Adipose tissue (tissue), 3 donors: Measurements from ENCODE around the gene CDH4. TPM values are rescaled to one million over a fixed set of nuclear protein-coding genes. Genes with fewer than 3 reads are reported as not detected.

Source experiments
- H3K27ac ChIP-seq: one replicate; pipeline ENCODE4 v1.5.1; 2013; ENCODE audit warnings: low read depth, low read length
- WGBS, 3 donors: extraction: QIAGEN DNeasy Blood & Tissue Kit; methylation state at CpG; one replicate each; pipeline ENCODE4 v1.1.7; 2013; 5-methylcytosine and 5-hydroxymethylcytosine counted together
- polyA plus RNA-seq, 3 donors: library from polyadenylated mRNA; stranded (reverse); fragments of 200-250 nt; gene quantifications; one replicate each; pipeline ENCODE4 v1.2.3, GENCODE V29; 2013
- donor health status: healthy with polysubstance abuse.
- donor health status: Bipolar disorder and iron deficiency.
- donor health status: healthy.

CDH4 gene
- polyA plus RNA-seq, 3 donors = 0.04 to 0.11 (median 0.05) TPM

DNA sequence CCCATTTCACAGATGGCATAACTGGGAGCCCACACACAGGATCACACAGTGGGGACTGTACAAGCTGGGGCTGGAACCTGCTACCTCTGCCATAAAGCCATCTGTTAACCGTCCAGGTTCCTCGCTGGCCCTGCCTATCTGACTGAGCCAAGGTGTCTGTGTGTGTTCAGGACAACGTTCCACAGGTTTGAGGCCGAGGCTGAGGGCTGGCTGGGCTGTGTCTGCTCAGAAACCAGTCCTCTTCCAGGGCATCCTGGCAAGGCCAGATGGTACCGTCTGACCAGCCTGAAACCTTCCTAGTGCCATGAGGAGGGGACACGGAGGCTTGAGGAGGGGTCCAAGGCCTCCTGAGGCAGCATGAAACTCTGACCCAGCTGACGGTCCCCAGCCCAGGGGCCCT, 663.0 kb downstream of the CDH4 start:
- no peak overlapping the region for H3K27ac ChIP-seq
- WGBS, 3 donors = 84 to 87% (median 85%) methylated on average over 7 of the region's 7 CpGs

DNA sequence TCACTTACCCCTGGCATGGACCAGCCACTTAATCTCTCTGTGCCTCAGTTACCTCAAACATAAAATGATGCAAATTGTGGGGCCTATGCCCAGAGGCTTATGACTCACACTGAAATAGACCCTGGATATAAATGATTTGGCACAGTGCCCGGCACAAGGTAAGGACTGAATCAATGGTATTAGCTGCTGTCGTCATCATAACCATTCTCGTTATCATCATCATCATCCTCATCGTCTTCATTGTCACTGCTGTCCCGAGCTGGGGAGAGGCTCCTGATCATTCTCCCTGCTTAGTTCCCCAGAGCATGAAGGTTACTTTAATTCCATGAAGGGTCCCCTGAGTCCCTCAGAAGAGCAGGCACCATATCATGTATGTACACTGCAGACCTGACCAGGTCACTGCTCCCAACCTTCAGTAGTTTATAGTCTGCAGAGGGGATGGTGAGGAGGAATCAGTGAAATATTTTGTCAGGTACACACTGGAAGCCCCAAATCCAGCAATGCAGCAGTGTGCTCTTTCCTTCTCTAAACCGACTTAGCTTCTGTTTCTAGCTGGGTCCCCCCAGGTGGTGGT, 664.3 kb downstream of the CDH4 start:
- H3K27ac ChIP-seq = no peak overlapping the region
- 82 to 87% (median 85%) methylated on average over 6 of the region's 6 CpGs for WGBS, 3 donors

DNA sequence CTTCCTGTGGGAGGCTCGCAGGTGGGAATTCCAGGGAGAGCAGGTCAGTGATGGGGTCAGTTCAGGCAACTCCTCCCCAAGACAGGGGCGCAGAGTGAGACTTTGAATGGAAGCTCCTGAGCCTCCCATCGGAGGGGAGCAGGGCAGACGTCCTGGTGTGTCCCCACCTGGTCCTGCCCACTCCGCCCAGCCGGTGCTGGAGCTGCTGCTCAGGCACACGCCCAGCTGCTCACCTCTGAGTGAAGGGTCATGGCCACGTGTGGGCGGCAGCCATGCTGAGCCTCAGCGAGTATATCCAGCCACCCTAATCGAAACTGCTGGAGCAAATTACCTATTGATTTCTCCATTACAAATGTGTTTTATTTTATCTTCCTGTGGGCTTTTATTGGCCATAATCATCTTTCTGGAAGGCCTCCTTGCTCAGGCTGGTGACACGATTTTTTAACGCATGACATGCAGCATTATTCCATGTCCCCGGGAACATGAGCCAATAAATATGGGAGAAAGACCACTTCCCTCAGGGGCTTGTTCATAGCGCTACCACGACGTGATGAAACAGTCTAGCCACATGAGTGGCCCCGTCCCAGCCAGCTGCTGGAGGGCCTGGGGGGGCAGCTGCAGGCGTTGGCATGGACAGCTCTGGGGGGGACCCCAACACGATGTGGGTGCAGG, 665.5 kb downstream of the CDH4 start:
- 62 to 76% (median 72%) methylated on average over 20 of the region's 20 CpGs for WGBS, 3 donors
- H3K27ac ChIP-seq = no peak overlapping the region

DNA sequence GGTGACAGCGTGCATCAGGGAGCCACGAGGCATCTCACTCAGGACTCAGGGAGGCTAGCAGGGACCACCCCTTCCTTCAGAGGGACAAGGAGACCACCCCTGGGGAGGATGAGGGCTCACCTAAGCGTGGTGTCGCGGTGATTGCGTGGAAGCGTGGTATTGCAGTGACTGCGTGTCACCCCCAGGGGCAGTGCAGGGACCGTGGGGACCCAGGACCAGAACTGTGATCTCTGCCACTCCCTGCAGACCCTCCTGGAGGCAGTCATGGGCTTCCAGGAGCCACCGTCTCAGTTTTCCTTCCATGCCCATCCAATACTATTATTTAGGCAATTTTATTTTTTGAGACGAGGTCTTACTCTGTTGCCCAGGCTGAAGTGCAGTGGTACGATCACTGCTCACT, 666.5 kb downstream of the CDH4 start:
- no peak overlapping the region for H3K27ac ChIP-seq
- 86 to 91% (median 88%) methylated on average over 12 of the region's 12 CpGs for WGBS, 3 donors

DNA sequence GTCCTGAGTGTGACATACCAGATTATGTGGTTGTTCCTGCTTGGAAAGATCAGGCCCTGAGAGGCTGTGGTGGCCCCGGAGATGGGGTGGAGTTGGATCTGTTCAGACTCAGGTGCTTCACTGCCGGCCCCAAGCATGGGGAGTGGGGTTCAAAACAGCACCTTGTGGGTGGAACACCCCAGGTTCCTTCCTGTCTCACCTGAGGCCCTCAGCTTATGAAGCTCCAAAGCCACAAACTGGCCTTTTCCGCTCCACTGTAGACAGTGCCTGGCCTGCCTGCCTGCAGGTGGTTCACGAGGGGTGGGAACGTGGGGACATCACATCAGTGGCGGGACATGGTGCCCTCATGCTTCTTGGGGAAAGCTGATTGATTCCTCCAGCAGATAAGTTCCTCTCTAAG, 667.2 kb downstream of the CDH4 start:
- no peak overlapping the region for H3K27ac ChIP-seq
- WGBS, 3 donors = 86 to 94% (median 89%) methylated on average over 6 of the region's 6 CpGs

DNA sequence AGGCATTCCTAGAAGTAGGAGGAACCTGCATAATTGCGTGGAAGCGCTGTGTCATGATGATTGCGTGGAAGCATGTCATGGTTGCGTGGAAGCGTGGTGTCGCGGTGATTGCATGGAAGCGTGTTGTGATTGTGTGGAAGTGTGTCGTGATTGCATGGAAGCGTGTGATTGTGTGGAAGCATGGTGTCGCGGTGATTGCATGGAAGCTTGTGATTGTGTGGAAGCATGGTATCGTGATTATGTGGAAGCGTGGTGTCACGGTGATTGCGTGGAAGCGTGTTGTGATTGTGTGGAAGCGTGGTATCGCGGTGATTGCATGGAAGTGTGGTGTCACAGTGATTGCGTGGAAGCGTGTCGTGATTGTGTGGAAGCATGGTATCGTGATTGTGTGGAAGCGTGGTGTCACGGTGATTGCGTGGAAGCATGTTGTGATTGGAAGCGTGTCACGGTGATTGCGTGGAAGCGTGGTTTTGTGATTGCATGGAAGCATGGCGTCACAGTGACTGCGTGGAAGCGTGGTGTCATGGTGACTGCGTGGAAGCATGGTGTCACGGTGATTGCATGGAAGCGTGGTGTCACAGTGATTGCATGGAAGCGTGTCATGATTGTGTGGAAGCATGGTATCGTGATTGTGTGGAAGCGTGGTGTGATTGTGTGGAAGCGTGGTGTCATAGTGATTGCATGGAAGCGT, 667.8 kb downstream of the CDH4 start:
- no peak overlapping the region for H3K27ac ChIP-seq
- 86 to 88% (median 87%) methylated on average over 42 of the region's 42 CpGs for WGBS, 3 donors

DNA sequence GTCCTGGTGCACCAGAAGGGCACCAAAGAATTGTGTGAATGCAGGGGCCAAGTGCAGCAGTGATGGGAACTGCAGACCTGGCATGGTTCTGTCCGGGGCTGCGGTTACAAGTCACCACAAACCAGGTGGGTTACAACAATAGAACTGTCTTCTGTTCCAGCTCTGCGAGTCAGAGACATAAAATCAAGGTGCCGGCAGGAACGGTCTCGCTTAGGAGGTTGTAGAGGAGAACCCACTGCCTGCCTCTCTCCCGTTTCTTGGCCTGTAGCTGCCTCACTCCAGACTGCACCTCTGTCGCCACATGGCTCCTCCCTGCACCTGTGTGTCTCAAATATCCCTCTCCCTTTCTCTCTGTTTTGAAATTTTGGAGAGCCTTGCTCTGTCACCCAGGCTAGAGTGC, 670.4 kb downstream of the CDH4 start:
- 81 to 84% (median 84%) methylated on average over 8 of the region's 8 CpGs for WGBS, 3 donors
- H3K27ac ChIP-seq = no peak overlapping the region

DNA sequence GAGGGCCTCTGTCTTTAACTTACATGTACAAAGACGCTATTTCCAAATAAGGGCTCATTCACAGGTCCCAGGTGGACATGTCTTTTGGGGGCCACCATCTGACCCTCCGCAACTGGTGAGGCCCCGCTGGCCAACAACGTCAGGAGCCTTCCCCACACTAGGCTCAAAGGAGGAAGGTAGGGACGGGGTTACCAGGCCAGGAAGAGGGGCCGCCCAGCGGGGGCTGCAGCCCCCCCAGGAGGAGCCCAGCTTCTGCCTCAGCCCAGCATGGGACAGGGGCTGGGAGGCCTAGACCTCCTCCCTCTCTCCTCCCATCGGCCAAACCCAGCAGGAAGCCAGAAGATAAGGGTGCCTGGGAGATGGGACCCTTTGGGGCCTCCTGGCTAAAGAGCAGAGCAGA, 670.9 kb downstream of the CDH4 start:
- H3K27ac ChIP-seq = no peak overlapping the region
- 77 to 83% (median 79%) methylated on average over 8 of the region's 8 CpGs for WGBS, 3 donors

DNA sequence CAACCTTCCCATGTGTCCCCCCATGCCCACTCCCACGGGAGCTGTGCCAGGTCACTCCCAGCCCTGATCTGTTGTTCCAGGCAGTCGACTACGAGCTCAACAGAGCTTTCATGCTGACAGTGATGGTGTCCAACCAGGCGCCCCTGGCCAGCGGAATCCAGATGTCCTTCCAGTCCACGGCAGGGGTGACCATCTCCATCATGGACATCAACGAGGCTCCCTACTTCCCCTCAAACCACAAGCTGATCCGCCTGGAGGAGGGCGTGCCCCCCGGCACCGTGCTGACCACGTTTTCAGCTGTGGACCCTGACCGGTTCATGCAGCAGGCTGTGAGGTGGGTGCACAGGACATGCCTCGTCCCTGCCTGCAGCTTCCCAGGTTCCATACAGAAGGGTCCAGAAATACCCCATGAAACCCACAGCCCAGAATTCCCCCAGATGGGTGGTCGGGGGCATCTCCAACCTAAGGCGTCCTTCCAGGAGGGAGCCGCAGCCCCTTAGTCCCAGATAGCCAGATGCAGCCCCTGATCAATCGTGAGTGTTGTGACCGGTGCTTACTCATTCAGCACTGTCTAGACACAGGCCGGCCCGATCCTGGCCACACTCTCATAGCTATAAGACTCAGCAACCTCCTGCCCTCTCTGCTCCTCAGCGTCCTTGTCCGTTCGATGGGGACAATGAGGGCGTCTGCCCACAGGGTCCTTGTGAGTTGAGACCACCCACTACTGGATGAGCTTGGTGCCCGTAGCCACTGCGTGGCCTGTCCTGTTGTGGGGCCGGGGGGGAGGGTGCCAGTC, 671.5 kb downstream of the CDH4 start:
- 82 to 85% (median 84%) methylated on average over 28 of the region's 28 CpGs for WGBS, 3 donors
- no peak overlapping the region for H3K27ac ChIP-seq

DNA sequence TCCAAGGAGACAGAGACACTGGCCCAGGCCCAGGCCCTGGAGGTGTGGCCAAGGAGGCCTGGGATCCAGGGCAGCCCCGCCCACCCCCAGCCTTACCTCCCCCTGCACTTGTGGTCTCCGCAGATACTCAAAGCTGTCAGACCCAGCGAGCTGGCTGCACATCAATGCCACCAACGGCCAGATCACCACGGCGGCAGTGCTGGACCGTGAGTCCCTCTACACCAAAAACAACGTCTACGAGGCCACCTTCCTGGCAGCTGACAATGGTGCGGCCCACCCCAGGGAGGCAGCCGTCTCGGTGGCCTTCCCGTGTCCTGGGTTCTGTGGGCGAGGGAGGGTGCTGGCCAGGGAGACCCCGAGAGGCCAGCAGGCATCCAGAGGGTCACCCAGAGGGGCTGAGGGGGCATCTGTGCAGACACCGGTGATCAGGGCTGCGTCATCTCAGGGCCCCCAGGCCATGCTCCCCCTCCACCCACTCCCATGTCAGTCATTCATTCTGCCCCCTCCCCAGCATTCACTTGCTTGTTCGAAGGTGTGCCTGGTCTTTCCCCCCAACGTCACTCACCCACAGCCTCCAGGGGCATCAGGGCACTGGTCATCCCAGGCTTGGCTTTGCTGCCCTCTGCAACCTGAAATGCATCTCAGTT, 672.3 kb downstream of the CDH4 start:
- H3K27ac ChIP-seq = no peak overlapping the region
- 74 to 87% (median 83%) methylated on average over 17 to 19 of the region's 19 CpGs for WGBS, 3 donors

DNA sequence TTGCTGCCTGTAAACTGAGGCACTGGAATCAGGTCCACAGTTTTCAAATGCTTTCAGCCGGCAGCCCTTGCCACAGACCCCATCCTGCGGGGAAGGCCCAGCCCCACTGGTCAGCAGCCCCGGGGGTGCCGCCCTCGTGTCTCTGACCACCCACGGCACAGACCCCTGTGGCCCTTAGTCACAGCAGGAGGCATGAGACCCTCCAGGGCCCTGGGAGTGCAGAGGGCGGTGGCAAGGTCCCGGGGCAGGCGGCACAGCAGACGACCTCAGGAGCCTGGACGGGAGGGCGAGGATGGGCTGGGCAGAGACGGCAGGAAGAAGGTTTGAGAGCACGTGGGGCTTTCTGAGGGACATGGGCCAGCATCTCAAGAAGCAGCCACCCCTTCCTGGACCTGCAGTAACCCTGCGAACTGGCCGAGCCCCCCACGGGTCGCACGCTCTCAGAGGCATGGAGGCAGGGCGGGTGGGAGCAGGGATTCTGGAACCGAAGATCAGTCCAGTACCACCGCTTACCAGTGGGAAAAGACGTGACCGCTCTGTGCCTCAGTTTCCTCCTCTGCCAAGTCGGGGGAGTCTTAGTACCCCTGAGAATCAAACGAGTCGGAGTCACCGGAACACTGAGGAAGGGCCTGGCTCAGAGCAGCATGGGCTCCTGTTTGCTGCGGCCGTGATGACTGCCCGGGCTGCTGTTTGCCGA, 672.9 kb downstream of the CDH4 start:
- WGBS, 3 donors = 83 to 85% (median 85%) methylated on average over 32 of the region's 32 CpGs

DNA sequence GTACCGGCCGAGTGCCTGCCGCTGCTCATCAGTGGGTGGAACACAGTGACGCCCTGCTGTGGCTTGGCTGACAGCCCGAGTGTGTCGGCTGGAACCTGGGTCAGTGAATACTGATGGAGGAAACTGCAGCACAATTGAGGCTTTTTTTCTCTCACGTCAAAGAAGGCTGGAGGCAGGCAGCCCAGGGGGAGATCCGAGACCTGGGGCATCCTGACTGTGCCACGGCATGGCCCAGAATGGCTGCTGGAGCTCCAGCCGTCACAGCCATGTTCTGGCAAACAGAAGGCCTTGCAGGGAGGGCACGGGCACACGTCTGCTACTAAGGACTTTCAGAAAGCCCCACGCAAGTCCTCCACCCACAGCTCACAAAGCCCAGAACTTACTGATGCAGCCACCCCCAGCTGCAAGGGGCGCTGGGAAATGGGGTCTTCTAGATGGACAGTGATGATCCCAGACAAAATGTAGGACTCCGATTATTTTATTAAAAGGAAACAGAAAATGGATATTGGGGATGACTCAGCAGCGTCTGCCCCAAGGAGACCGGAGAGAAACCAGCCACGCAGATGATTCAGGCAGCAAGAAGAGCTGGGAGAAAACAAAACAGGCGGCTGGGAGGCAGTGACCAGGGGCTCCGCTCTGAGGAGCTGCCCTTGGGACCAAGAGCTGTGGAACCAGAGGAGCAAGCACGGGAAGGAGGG, 673.6 kb downstream of the CDH4 start:
- 76 to 78% (median 77%) methylated on average over 21 of the region's 21 CpGs for WGBS, 3 donors
- H3K27ac ChIP-seq = no peak overlapping the region

More for the DNA sequence above, 672.9 kb downstream of the CDH4 start:
- no peak overlapping the region for H3K27ac ChIP-seq

DNA sequence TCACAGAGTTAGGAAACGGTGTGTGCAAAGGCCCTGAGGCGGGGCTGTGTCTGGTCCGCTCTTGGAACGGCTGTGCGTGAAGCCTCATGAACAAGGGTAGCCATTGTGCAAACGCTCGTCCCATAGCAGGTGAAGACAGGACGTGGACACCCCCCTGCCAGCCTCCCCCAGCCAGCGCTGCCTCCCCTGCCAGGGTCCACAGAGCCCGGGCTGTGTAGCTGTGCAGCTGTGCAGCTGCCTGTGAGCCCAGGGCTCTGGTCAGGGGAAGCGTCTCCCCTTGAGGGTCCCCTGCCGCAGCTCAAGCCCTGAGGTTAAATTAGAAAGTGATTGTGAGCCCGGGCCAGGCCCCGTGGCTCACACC, 674.2 kb downstream of the CDH4 start:
- 79 to 88% (median 84%) methylated on average over 13 to 14 of the region's 14 CpGs for WGBS, 3 donors
- H3K27ac ChIP-seq = no peak overlapping the region

DNA sequence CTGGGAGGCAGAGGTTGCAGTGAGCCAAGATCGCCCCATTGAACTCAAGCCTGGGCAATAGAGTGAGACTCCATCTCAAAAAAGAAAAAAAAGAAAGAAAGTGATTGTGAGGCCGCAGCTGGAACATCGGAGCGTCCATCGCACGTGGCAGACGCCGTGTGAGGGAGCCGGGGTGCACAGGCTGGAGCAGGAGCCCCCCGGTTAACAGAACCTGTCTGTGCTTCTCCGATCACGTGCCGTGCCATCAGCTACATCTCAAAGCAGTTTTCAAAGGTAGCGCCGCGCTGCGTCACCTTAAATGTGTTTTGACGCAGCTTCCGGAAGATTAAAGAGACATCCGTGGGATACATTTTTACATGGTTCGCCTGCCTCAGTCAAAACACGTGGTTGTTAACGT, 674.7 kb downstream of the CDH4 start:
- 88 to 90% (median 89%) methylated on average over 23 of the region's 23 CpGs for WGBS, 3 donors
- no peak overlapping the region for H3K27ac ChIP-seq

DNA sequence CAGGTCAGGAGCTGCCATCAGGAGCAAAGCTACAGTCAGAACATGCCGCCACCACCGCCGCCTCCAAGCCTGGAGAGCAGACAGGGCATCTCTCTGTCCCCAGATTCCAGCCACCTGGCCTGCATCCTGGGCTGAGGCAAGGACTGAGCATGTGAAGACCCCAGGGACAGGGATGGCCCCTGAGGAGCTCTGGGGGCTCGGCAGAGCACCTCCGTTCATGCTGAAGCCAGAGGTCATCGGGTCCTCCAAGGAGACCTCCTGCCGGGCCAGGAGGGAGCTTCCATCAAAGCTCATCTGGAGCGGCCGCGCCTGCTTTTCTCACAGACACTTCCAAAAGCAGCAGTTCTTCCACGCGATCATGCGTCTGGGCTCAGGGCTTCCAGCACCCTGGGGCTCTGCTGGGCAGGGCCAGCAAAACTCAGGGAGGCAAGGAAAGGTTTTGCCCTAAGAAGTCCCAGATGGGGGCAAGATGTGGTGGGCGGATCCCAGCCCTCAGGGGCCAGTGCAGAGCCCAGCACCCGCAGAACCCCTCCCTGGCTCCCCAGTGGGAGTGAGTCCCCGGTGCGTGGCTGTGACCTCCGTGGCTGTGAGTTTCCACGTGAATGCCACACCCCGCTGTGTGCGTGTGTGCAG, 675.2 kb downstream of the CDH4 start:
- WGBS, 3 donors = 85 to 89% (median 88%) methylated on average over 21 of the region's 21 CpGs

DNA sequence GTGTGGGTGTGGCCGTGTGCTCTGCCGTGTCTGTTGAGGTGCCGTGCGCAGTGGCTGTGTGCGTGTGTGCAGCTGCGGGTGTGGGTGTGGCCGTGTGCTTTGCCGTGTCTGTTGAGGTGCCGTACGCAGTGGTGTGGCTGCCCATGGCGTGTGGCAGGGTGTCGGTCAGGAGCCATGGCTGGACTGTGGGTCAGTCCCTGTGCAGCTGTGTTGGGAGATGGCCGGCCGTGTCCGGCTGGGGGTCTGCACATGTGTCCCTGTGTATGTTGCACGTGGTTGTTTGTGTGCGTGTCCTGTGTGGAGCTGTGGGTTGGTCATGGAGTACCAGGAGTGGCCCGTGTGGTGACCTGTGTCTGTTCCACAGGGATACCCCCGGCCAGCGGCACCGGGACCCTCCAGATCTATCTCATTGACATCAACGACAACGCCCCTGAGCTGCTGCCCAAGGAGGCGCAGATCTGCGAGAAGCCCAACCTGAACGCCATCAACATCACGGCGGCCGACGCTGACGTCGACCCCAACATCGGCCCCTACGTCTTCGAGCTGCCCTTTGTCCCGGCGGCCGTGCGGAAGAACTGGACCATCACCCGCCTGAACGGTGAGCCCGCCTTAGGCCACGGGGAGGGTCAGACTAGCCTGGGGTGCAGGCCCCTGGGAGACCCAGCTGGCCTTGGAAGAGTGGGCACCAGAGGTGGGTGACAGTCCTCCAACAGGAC, 675.9 kb downstream of the CDH4 start:
- 92 to 93% (median 93%) methylated on average over 43 of the region's 43 CpGs for WGBS, 3 donors
- H3K27ac ChIP-seq = no peak overlapping the region

More for the DNA sequence above, 675.2 kb downstream of the CDH4 start:
- H3K27ac ChIP-seq = no peak overlapping the region
